Ascending aorta (tissue), 2 donors: ENCODE data around the gene RNF121. TPM values are rescaled to one million over a fixed set of nuclear protein-coding genes. Genes with fewer than 3 reads are reported as not detected.

Experiments used
- DNase-seq, 2 donors: peaks; one replicate each; pipeline ENCODE4 v3.0.0-alpha.2; 2019; ENCODE audit warnings: low spot score in 2 of 2
- H3K27ac ChIP-seq, 2 donors: fragments of 200-600 bp; sonication (generic); one replicate each; pipeline ENCODE4 v1.5.1; 2016 to 2017; ENCODE audit warnings: mild to moderate bottlenecking in 1 of 2
- H3K27me3 ChIP-seq: fragments of 200-600 bp; sonication (generic); one replicate; pipeline ENCODE4 v1.5.1; 2017
- H3K36me3 ChIP-seq, 2 donors: fragments of 200-600 bp; sonication (generic); one replicate each; pipeline ENCODE4 v1.5.1; 2016
- H3K4me1 ChIP-seq, 2 donors: fragments of 200-600 bp; sonication (generic); one replicate each; pipeline ENCODE4 v1.5.1; 2016 to 2017; ENCODE audit warnings: mild to moderate bottlenecking in 1 of 2
- H3K4me3 ChIP-seq, 2 donors: fragments of 200-600 bp; sonication (generic); one replicate each; pipeline ENCODE4 v1.5.1; 2016 to 2017; ENCODE audit warnings: mild to moderate bottlenecking in 1 of 2
- H3K9me3 ChIP-seq, 2 donors: fragments of 200-600 bp; sonication (generic); one replicate each; pipeline ENCODE4 v1.5.1; 2016
- CTCF ChIP-seq, 3 experiments: fragments of 200-600 bp in 2 of 3; fragments of 450-650 bp in 1 of 3; sonication (generic) in 2 of 3; IDR thresholded peaks; one replicate each; pipeline ENCODE4 v1.5.1; 2016 to 2019; ENCODE audit warnings: antibody characterized with exemption in 3 of 3, mild to moderate bottlenecking in 1 of 3, moderate library complexity in 1 of 3
- intact Hi-C: fragments of 100-400 bp; cut with DNase I; formaldehyde crosslinking; loops from one replicate; pipeline ENCODE4 v1.15.1; 2023
- total RNA-seq: library from RNA; depleted of rRNA; stranded (reverse); fragments of >200 nt; gene quantifications from one replicate; pipeline ENCODE4 v1.1.0, GENCODE V29; 2016

Gene RNF121
- total RNA-seq, 1 donor from 2014 or later: 5.0 TPM

GRCh38 chr11:72014761-72015320 lies 86.0 kb downstream of the RNF121 start:
- peak in 1 of 2 donors; percentile 53 for DNase-seq
- peaks cover 31 to 34% of the 10 kb centered on the region in 2 donors for H3K4me1 ChIP-seq

GRCh38 chr11:72015511-72016061 lies 86.7 kb downstream of the RNF121 start:
- H3K27ac ChIP-seq: no peak overlapping the region
- DNase-seq: peak in 1 of 2 donors; percentile 62
- H3K9me3 ChIP-seq: no peaks in the 10 kb centered on the region
- intact Hi-C loops: no loop called here
- H3K4me3 ChIP-seq: no peak overlapping the region
- H3K27me3 ChIP-seq: no peaks in the 10 kb centered on the region
- peaks cover 31 to 34% of the 10 kb centered on the region in 2 donors for H3K4me1 ChIP-seq
- peaks cover 100% of the 10 kb centered on the region in 2 donors for H3K36me3 ChIP-seq
- TF ChIP-seq CTCF (IDR thresholded peaks at IDR 0.05): no peak

More at GRCh38 chr11:72014761-72015320, 86.0 kb downstream of the RNF121 start:
- Histone ChIP-seq H3K27ac (peak overlapping the region in 1 of 2 donors; percentile 50), H3K36me3 (peaks cover 100% of the 10 kb centered on the region in 2 donors), H3K9me3 (no peaks in the 10 kb centered on the region), H3K4me3 (no peak overlapping the region), H3K27me3 (no peaks in the 10 kb centered on the region)
- no peak for TF ChIP-seq CTCF (IDR thresholded peaks at IDR 0.05)
- intact Hi-C loops: no loop called here

GRCh38 chr11:72018171-72018570 lies 89.3 kb downstream of the RNF121 start:
- no peak for DNase-seq
- H3K4me3 ChIP-seq: no peak overlapping the region
- no peak for TF ChIP-seq CTCF (IDR thresholded peaks at IDR 0.05)
- peaks cover 100% of the 10 kb centered on the region in 2 donors for H3K36me3 ChIP-seq
- H3K4me1 ChIP-seq: peaks cover 19 to 24% of the 10 kb centered on the region in 2 donors
- intact Hi-C loops: no loop called here
- no peaks in the 10 kb centered on the region for H3K9me3 ChIP-seq
- no peaks in the 10 kb centered on the region for H3K27me3 ChIP-seq
- H3K27ac ChIP-seq: no peak overlapping the region

- no peak for DNase-seq
- Histone ChIP-seq H3K4me3 (no peak overlapping the region), H3K27ac (no peak overlapping the region), H3K9me3 (no peaks in the 10 kb centered on the region), H3K36me3 (peaks cover 69 to 87% of the 10 kb centered on the region in 2 donors), H3K4me1 (peaks cover 5 to 21% of the 10 kb centered on the region in 2 donors), H3K27me3 (no peaks in the 10 kb centered on the region)
- intact Hi-C loops: no loop called here
- TF ChIP-seq CTCF (IDR thresholded peaks at IDR 0.05): no peak
Measured at GRCh38 chr11:72023335-72023734, 94.5 kb downstream of the RNF121 start.

- Histone ChIP-seq H3K4me1 (peaks cover 5 to 23% of the 10 kb centered on the region in 2 donors), H3K36me3 (peaks cover 69 to 87% of the 10 kb centered on the region in 2 donors)
Measured at GRCh38 chr11:72024069-72024754, 95.4 kb downstream of the RNF121 start.

More at GRCh38 chr11:72024069-72024754, 95.4 kb downstream of the RNF121 start:
- H3K4me3 ChIP-seq: no peak overlapping the region
- TF ChIP-seq CTCF (IDR thresholded peaks at IDR 0.05): no peak
- DNase-seq: no peak
- no peak overlapping the region for H3K27ac ChIP-seq
- no peaks in the 10 kb centered on the region for H3K9me3 ChIP-seq
- intact Hi-C loops: no loop called here
- no peaks in the 10 kb centered on the region for H3K27me3 ChIP-seq
